ENCODE measurements around the gene ATP8B1.

ATP8B1 gene

DNA sequence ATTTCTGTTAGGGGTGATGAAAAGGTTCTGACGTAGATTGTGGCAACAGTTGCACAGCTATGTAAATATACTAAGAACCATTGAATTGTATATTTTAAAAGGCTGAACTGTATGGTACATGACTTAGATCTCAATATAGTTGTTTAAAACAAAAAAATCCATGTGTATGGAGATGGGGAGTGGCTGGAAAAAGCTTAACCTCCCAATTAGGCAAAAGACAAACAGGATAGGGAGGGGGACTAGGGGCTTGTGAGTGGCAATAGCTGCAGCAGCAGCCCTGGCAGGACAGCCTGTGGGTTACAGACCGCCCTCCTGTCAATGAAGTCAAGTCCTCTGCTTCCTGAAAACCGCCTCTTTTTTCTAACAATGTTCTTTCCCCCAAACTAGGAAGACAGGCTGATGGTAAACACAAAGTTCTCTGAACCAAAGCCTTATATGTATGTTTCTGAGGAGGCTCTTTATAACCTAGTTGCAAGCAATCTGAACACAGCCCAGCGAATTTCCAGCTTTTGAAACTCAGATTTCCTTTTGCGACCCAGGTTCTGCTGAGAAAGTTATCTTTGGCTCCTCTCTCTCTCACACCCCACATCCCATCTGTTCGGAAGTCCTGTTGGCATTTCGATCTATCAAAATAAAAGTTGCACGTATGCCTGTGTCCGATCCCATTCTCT is 10.3 kb downstream of the ATP8B1 start:
- no peak for DNase-seq (ENCODE audit: low spot score)

DNA sequence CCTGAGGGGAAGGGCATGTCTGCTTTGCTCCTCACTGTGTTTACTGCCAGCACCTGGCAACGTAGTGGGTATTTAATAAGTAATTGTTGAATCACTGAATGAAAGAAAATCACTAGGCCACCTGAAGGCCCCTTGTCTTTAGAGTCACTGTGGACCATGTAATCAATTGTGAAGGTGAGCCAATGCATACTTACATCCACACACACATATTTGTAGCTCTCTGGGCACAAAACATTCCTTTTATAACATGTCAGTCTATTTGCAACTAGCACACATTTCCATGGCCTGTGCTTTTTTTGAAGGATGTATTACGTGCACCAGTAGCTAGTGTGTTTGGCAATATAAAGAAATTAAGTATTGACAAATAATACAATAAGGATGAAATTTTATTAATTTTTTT is 11.2 kb downstream of the ATP8B1 start:
- DNase-seq (ENCODE audit: low spot score), result no peak

DNA sequence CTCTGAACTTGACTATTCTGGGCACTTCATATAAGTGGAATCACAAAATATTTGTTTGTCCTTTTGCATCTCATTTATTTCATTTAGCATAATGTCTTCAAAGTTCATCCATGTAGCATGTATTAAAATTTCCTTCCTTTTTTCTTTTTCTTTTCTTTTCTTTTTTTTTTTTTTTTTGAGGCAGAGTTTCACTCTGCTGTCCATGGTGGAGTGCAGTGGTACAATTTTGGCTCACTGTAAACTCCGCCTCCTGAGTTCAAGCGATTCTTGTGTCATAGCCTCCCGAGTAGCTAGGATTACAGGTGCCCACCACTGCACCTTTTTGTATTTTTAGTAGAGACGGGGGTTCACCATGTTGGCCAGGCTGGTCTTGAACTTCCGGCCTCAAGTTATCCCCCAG is 11.9 kb downstream of the ATP8B1 start:
- DNase-seq (ENCODE audit: low spot score), result no peak

DNA sequence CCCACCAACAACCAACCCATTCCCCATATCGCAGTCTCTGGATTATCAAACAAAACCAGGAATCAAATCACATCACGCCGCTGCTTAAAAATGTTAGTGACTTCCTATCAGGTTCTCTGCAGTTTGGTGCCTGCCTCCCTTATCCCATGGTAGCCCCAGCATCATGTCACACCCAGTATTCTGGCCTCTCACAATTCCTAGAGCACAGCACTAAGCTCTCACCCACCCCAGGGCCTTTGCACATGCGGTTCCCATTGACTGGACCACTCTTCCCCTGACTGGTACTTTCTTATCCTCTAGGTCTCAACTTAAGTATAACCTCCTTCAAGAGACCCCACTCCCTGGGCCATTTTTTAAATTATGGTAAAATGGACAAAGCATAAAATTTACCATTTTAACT is 12.8 kb downstream of the ATP8B1 start:
- no peak for DNase-seq (ENCODE audit: low spot score)

DNA sequence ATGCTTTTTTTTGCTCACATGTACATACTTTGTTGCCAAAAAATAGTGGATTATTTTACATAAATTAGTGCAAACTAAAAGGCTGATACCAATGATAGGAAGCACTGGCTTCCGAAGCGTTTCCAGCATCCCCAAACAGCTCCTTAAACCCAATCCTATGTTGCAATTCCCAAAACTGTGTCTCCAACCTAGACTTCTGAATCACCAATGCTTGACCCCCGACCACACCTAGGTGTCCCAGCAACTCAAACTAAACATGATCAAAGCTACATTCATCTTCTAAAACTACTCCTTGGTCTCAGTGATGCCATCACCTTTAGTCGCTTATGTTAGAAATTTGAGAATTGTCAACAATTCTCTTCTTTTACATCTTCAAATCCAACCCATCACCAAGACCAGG is 13.4 kb downstream of the ATP8B1 start:
- DNase-seq (ENCODE audit: low spot score), result no peak

DNA sequence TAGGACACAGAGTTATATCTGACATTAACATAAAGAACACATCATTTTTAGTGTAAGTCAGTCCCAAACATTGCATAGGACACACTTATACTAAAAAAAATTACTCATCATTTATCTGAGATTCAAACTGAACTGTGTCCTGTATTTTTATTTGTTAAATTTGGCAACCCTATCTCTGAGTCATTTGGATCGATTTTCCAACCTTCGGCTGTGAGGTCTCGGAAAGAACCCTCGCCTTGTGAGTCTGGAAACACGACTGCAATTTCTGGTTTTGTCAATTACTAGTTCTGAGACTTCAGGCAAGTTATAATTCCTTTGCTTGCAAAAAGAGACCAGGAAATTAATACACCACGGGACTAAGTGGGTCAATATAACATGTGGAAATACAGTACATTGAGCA is 14.0 kb downstream of the ATP8B1 start:
- DNase-seq (ENCODE audit: low spot score), result no peak

DNA sequence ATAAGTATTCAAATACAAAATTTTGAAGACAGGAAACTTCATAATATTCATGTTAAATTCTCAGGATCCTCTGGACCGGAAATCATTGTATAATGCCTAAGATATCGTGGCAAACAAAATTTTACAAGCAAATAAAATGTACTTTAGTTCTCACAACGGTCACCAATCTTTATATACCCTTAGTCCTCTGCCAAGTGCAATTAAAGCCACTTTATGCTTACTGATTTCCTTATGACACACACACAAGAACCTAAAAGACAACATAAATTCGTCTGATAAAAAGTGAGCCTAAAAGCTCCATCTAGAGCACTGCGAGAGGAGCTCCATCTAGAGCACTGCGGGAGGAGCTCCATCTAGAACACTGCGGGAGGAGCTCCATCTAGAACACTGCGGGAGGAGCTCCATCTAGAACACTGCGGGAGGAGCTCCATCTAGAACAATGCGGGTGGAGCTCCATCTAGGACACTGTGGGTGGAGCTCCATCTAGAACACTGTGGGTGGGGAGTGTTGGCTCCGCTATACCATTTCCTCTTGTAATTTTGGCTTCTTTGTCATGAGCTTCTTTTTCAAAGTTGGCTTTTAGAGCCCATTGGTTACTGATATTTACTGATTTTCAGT is 15.9 kb downstream of the ATP8B1 start:
- peak; percentile 67 for DNase-seq (ENCODE audit: low spot score)

DNA sequence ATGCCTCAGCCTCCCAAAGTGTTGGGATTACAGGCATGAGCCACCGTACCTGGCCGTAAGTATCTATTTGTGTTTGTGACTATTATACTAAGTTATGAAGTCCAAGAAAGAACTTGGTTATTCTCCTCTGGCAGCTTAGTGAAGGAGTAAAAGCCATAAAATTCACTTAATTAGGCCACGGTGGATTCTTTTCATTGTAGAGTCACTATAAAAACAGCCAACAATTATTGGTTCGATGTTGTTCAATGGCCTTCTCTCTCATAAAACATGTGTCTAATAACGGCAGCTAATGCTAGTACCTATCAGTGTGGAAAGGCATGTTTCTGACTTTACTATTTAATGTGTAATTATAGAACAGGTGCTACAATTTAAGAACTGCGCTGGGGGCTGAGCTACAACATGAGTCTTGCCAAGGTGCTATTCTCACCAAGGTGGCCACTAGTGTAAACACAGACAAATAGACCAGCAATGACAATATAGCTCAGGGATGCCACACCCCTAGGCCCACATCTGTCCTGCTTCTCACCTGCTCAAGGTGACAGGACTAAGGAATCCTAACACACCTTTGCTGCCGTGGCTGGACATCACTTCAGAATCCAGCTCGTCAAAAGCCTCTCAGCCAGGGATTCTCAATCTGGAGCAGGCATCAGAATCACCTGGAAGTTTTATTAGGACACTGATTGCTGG is 17.2 kb downstream of the ATP8B1 start:
- no peak for DNase-seq (ENCODE audit: low spot score)

DNA sequence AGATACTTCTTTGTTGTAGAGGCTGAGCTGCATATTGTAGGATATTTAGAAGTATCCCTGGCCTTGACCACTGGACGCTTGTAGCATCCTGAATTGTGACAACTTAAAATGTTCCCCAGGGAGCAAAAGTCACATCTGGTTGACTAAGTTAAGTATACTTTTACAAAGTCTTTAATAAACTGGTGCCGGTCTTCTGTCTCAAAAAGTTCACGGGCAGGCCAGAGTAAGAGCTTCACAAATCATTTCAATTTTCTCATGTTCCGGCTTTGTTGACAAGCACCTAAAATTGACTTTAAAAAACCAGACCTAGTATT is 18.4 kb downstream of the ATP8B1 start:
- no peak for DNase-seq (ENCODE audit: low spot score)

DNA sequence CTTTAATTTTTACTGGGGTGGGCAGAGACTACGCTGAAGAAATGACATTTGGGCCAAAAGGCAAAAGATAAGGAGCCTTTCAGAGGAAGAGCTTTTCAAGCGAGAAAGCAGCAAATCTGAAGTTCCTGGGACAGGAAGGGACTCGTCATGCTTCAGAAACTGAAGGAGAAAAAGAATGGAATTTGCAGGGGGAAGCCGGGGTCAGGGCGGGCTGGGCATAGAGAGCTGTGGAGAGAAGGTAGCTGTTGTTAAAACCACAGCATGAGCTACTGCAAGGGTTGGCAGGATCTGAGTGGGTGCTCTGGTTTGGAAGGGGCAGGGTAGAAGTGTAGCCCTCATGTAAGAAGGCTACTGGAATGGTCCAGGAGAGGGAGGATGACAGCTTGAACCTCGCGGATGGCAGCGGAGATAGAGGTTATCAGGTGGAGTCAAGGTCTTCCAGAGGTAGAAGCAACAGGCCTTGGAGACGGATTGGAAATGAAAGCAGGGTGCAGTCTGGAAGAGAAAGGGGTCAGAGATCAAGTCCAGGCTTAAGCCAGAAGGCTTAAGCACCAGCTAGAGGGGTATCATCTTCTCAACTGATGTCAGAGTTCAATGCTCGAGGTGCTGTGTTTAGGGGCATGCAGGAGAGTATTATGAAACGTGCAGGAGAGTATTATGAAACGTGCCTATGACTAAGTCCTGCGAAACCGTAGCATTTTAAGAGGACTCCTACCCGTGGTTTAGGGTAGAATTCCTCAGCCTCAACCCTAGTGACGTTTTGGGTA is 18.9 kb downstream of the ATP8B1 start:
- no peak for DNase-seq (ENCODE audit: low spot score)

DNA sequence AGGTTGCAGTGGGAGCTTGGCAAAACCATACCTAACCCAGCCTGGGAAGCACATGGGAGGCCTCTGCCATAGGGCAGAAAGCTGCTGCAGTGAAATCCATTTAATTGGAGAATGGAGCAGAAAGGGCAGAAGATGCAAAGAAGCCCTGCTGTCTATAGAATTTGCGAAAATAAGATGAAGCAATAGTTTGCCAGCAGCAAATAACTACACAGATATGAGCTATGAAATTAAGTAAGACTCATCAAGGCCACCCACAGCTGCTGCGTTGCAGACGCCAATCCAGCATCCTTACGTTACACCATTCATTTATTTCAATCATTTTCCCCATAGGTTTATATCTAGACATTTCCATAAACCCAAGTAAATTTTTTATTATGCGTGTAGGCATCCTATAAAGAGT is 21.1 kb downstream of the ATP8B1 start:
- DNase-seq (ENCODE audit: low spot score), result no peak

DNA sequence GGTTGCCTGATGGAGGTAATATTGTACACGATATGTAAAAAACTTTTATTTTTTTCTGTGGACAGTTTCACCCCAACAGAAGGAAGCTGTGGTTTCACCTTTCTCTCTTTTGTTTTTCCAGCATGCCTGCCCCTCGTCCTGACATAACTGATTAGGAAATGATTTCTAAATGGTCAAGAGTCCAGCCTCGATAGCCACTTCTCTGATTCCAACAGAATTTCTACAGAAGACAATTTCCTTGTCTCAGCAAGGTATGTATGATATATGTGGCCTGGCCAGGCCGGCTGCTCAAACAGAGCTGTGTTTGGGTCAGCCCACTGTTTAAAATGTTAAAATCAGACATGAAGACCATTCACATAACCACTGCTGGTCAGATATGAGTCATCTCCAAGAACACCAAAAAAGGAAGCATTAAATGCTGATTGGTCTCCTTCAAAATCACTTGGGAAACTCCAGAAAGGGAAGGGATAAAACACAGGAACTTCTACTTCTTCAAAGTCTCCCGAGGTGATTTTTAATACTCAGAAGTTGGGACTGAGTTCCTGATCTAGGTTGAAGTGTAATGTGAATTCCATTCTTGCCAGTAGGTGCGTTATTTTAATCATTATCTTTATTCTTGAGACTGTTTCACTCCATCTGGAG is 22.3 kb downstream of the ATP8B1 start:
- no peak for DNase-seq (ENCODE audit: low spot score)

DNA sequence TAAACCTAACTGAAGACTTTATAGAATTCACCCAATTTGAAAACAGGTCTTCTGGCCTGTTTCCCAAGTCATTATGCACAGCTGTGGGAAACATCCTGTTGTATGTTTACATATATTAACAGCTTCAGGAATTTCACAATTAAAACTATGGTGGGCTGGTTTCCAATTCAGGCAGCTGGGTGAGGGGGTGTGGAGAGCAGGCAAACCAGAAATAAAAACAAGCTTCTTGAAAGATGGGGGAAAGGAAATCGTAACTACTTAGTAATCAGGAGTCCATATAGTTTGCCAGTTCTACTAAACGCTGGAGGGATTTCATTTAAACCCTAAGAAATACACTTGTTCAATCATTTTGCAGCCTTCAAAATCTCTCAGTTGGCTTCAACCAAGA is 22.8 kb downstream of the ATP8B1 start:
- no peak for DNase-seq (ENCODE audit: low spot score)

DNA sequence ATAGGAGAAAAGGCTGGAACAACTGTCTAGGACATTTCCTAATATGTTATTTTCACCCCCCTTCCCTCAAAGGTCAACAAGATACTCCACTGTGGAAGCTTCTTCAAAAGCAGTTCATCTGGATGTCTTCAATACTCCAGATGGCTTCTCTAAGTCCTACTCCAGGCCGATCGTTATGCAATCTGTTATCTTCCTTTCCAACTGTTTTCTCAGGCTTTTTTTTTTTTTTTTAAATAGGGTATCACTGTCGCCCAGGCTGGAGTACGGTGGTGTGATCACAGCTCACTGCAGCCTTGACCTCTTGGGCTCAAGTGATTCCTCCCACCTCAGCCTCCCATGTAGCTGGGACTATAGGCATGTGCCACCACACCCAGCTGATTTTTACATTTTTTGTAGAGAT is 26.3 kb downstream of the ATP8B1 start:
- no peak for DNase-seq (ENCODE audit: low spot score)

DNA sequence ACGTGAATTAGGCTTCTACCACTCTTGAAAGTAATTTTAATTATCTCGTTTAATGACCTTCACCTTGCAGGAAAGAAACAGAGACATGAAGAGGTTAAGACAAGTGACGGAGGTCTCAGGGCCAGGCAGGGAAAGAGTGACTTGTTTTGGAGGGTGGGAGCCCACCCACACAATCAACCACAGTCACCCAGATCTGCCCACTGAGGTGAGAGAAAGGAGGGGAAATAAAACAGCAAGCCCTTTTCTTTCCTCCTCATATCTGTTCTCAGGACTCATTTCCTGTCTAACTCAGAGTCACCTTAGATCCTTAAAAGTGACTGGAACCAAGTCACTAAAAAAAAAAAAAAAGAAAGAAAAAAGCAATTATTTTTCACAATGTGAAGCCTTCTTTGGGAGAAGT is 26.8 kb downstream of the ATP8B1 start:
- DNase-seq (ENCODE audit: low spot score), result no peak

DNA sequence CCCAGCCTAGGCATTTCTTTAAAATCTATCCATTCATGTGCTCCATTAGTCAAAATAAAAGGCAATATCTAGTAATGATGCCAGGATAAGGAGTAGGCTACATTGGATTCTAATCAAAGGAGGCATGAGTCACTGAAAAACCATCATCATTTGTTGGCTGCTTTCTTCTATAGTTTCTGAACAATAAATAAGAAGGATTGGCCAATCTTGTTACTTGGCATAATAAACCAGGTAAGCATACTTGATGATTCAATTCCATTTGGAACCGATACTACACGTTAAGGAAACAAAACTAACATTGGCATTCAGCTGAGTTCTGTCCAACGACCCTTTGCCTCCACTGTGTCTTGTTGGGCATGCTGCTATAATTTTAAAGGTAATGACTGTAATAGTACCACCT is 27.2 kb downstream of the ATP8B1 start:
- DNase-seq (ENCODE audit: low spot score), result peak; percentile 58

DNA sequence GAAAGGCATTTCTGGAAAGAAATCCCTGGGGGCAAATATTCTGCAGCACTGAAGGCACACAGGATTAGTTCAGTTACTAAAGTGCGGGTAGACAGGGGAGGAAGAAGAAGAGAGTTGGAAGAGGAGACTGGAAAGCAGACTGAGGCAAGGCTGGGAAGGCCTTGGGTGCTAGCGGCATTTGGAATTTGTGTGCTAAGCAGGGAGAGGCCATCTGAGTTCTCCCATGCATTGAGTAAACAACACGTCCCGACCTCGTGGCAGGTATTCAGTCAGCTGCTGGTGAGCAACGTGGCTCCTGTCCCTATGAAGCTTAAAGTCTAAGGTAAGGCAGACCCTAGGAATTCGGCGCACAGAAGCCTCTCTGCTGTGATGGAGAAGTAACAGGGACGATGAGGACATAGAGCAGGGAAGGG is 30.7 kb downstream of the ATP8B1 start:
- DNase-seq (ENCODE audit: low spot score), result no peak

DNA sequence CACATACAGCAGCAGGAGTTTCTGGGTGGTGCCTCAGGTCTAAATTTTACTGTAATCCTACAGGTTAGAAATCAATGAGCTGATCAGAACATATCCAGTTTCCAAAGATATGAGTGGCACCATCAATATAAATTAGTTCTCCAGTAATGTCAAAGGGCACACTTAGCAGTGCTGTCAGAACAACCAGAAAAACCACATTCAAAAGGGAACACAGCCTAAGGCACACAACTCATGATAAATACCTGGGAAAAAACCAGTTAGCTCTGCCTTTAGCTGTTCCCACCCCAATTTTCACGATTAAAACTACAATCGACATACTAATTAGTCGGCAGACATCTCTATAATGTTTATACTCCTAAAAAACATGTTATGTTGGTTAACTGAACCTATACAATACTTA is 31.5 kb downstream of the ATP8B1 start:
- no peak for DNase-seq (ENCODE audit: low spot score)

DNA sequence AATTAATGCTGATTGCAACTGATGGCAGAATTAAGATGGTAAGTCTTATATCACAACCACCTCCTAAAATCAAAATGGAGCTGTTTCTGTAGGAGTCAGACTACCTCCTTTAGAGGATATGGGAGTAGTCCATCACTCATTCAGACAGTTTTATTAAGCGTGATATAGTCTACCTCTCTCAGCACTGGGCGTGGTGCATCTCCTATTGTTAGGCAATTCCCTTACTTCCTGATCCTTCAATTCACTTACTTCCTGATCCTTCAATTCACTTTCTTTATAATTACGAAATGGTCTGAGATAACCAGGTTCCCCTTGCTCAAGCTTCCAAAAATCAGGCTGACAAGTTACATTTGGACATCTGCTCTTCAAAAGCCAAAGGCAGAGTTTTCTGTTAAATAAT is 31.9 kb downstream of the ATP8B1 start:
- DNase-seq (ENCODE audit: low spot score), result peak; percentile 87

DNA sequence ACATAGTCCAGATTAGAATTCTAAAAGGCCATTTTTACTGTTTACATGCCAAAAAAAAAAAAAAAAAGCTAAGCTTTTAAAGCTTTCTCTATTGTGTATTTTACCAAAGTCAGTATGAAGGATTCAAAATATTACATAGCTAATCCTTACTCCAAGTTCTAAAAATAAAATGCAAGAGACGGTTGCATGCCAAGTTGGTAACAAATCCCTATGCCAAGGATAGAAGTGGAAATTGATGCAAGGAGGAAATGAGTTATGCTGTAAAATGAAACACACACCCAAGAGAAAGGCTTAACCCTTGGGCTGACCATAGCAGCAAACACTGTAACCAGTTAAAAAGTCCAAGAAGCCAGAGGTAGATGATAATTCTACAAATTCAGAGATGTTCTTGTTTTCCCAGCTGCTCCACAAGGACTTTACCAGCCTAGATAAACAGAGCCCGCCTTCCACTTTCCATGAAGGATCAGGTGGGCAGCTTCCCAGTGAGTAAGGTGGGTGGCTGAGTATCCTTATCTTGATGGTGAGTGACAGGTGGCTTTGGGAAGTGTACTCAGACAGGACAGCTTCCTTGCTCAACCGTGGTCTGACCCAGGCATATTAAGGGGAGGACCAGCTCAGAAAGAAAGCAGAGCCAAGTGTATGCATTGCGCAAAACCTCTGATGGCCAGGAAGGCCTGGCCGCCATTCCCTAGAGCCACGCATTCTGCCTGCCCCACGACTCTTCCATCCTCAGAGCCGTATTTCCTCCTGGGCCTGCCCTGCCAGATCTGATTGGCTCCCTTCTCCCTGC is 34.4 kb downstream of the ATP8B1 start:
- no peak for DNase-seq (ENCODE audit: low spot score)

DNA sequence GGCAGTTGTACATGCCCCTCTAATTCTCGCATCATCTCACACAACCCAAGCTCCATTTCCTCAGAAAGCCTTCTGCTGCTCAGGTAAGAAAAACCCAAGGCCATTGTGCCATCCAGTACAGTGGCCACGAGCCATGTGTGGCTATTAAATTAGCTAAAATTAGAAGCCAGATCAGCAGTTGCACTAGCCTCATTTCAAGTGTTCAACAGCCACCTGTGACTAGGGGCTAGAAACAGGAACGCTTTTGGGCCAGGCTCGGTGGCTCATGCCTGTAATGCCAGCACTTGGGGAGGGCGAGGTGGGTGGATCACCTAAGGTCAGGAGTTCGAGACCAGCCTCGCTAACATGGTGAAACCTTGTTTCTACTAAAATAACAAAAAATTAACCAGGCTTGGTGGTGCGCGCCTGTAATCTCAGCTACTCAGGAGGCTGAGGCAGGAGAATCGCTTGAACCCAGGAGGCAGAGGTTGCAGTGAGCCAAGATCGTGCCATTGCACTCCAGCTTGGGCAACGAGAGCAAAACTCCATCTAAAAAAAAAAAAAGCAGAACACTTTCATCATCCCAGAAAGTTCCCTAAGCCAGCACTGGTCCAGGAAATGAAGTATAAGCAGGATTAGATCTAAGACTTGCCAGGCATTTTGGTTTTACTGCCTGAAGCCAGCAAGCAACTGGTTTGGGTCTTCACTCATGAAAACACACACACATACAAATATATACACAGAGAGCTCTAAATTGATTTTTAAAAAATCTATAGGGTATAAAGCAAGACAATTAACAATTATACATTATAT is 35.7 kb downstream of the ATP8B1 start:
- DNase-seq (ENCODE audit: low spot score), result no peak
